GM18519 (cell line): ENCODE measurements around the gene PLPP7.

Source experiments
- ATAC-seq: cut with Tn5 transposase; IDR thresholded peaks from one replicate; pipeline ENCODE4 v1.9.1; 2021; ENCODE audit warnings: mild to moderate bottlenecking, moderate library complexity; ENCODE audit not compliant: unreplicated experiment, low FRiP score

The PLPP7 gene

DNA sequence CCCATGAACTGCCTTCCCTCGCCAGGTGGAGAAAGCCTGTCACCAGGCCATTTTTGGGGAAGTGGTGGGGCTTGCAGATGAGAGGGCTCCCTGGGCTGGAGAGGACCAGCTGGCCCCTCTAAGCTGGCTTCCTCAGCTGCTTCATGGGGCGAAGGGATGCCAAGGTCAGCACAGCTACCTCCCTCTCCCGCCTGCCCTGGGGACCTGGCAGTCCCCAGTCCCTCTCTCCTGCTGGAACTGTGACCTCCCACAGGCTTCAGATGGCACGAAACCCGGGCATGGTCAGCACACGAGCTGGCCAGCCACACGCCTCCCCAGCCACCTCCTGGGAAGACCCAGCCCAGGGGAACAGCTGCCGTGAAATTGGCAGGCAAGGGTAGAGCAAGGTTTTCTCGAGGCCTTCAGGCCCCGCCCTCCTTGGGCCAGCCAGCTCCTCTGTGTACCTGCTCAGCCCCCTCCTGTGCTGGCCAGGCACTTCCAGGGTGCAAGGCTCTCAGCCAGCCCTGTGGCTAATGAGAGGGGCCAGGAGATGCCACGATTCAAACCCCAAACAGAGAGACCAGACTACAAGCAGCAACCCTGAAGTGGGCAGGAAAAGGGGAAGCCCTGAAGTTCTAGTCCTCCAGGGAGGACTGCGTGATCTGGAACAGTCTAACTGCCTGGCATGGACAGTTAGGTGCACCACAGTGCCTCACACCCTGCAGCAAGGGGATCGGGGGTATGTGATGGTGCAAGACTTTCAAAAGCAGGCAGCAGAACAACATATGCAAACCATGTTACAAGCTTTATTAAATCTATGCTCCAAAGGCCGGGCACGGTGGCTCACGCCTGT, 12.9 kb downstream of the PLPP7 start:
- no peak for ATAC-seq

DNA sequence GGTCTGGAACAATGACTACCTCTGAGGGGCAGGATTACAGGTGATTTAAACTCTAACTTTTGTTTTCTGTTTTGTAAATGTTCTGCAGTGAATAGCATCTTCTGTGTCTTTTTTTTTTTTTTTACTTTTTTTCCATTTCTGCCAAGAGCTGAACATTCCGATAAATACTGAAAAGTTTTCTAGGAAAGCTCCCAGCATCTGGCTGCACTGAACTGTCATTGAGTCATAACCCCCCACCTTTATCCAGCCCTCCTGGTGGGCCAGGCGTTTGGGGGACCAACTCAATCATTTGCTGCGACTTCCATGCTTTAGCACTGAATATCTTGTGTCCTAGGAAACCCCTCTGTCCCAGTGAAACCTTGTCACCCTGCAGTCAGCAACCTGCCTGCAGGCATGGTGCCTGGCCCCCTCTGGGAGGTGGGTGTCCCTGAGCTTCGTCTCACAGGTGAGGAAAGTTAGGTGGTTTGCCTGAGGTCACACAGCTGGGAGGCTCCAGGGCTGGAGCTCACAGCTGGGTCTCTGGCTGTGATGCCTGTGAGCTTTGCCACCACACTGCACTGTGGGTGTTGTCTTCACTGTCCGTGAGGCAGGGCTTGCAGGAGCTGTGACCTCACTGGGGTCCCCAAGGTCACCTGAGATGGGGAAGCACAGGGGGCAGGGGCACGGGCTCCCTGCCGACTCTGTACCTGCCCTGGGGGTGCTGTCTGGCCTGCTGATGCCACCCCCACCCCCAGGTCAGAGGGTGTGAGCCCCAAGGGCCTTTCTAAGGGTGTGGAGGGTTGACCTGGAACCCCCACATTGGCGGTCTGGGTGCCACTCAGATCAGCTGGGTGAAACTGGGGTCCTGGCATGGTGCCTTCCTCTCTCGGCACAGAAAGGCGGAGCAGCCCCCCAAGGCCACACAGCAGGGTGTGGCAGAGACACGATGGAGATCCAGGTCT, 14.1 kb downstream of the PLPP7 start:
- ATAC-seq = no peak

DNA sequence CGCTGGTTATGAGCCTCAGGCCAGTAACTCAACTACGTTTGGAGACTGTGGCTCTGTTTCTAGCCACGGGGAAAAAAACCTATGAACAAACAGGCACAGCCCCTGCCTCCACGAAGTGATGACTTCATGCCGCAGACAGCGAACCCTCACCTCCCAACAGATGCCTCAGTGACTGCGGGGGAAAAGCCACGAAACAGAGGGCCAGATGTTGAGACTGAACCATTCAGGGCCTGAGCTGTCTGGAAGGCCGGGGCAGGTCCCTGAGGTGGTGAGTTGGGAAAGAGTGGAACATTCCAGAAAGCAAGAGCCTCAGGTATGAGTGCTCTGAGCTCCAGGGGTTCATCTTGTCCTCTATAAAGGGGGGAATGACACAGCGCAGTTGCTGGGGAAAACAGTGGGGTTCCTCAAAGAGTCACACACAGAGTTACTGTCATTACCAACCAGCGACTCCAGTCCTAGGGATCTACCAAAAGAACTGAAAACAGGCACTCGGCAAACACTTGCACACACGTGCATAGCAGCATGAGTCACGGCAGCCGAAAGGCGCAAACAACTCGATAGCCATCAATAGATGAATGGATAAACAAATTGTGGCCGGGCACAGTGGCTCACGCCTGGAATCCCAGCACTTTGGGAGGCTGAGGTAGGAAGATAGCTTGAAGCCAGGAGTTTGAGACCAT, 15.3 kb downstream of the PLPP7 start:
- no peak for ATAC-seq

DNA sequence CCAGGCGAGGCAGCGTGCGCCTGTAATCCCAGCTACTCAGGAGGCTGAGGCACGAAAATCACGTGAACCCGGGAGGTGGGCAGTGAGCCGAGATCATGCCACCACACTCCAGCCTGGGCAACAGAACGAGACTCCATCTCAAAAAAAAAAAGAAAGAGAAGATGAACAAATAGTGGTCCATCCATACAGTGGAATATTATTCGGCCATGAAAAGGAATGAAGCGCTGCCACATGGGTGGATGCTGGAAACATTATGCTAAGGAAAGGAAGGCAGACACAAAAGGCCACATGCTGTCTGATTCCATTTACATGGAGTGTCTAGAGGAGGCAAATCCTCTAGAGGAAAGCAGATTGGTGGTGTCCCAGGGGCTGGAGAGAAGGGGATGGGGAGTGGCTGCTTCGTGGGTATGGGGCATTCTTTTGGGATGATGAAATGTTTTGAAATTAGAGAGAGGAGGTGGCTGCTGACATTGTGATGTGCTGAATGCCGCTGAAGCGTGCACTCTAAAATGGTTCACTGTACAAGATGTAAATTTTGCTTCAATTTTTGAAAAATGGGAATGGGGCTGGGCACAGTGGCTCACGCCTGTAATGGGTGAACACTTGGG, 17.0 kb downstream of the PLPP7 start:
- ATAC-seq = no peak

DNA sequence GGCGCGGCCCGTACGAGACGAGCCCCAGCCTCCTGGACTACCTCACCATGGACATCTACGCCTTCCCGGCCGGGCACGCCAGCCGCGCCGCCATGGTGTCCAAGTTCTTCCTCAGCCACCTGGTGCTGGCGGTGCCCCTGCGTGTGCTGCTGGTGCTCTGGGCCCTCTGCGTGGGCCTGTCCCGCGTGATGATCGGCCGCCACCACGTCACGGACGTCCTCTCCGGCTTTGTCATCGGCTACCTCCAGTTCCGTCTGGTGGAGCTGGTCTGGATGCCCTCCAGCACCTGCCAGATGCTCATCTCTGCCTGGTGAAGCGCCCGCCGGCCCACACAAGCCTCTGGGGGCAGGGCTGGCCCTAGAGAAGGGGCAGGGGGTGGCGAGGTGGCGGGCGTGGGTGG, 18.5 kb downstream of the PLPP7 start:
- ATAC-seq = no peak

DNA sequence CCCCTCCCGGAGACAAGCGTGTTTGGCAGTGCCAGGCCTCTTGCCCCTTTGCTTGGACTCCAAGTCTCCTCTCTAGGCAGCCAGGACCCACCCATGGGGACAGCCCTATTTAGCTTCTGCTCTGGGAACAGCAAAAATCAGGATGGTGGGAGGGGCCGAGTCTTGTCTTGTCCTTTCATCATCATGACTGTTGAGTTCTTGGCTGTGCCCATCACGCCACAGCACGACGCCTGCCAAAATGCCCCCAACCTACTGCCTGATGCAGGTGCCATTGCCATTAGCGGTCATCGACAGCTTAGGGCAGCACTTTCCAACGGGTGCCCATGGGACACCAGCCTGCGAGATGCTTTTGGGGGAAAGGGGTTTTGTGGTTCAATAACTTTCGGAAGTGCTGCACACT, 18.9 kb downstream of the PLPP7 start:
- no peak for ATAC-seq

DNA sequence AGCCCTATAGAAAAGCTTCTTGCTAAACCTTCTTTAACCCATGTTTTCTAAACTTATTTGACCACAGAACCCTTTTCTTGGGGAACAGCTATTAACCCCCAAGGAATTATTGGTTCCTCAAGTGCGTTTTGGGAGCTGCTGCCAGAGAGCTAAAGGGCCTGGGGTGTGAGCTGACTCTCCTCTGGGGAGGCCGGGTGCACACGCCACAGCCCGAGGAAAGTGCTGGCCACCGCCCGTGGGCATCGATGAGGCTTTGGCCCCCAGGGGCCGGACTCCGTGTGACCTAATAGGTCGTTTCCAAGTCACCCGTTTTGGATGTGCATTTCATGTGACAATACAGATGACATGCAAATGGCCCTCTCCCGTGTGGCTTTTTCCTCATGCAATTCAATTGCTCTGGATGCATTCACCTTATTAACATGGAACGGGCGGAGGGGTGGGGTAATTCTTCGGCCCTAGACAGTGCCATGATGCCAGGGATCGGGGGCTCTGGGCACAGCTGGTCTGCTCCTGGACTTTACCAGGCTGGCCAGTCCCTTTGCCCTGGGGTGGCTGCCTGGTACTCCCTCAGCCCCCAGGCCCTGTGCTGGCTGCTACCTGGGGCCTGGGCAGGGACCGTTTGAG, 19.5 kb downstream of the PLPP7 start:
- no peak for ATAC-seq

DNA sequence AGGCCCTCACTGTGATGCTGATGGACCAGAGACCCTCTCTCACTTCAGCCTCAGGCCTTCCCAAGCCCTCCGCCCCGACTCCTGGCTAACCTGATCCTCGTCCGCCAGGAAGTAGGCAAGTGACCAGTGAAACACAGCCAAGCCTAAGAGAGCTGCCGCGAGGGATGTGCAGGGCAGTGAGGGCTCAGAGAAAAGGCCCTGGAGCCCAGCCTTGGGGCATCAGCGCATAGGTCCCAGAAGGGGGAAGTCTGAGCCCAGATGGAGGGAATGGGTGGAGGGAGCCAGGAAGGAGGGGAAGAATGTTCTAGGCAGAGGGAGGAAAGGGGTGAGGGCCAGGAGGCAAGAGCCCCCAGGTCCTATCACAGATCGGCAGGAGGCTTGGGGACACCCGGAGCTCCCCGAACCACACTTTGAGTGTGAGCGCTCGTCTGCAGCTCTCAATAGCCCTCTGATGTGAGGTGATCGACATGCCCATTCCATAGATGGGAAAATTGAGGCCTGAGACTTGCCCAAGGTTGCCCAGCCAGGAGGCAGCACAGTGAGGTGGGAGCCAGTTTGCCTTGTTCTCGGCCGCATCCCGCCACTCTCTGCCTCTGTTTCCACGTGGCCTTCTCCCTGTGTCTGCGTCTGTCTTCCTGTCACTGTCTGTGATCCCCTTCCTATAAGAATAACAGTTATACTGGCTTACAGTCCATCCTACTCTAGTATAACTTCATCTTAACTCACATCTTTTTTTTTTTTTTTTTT, 20.2 kb downstream of the PLPP7 start:
- ATAC-seq = no peak

DNA sequence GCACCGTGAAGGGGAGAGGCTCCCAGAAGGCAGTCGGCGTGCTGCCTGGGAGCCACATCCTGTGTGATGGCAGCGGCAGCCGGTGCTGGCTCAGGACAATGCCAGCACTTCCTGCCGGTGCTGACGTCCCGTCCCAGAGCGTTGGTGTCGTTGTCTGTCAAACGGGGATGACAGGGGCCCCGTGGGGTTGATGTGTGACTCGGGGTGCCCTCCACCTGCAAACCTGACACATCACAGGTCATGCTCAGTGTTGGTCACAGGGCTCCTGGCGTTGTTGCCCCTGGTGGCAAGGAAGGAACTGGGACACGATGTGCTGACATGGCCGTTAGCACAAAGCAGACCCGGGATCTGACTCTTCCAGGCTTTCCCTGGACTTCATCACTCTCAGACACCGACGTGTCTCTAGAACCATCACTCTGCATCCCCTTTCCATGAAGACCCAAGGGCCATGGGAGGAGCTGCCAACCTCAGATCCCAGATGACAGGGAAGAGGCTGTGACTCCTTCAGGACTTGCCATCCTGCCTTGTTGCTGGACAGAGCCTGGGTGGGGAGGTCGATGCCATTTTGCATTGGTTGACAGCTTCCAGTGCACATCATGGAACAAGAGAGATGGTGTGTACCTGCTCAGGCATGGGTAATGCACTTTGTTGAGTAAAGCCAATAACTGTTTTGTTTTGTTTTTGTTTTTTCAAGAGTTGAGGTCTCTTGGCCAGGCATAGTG, 21.5 kb downstream of the PLPP7 start:
- ATAC-seq = no peak

DNA sequence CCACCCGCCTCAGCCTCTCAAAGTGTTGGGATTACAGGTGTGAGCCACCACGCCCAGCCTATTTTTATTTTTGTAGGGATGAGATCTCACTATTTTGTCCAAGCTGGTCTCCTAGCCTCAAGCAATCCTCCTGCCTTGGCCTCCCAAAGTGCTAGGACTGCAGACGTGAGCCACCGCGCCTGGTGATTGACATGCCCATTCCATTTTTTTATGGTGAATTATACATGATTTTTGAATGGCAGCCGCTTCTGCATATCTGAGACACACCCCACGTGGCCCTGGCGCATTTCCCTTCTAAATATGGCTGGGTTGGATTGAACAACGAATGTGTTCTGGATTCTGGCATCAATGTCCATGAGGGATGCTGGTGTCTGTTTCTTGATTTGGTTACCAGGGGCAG, 22.7 kb downstream of the PLPP7 start:
- ATAC-seq = no peak

DNA sequence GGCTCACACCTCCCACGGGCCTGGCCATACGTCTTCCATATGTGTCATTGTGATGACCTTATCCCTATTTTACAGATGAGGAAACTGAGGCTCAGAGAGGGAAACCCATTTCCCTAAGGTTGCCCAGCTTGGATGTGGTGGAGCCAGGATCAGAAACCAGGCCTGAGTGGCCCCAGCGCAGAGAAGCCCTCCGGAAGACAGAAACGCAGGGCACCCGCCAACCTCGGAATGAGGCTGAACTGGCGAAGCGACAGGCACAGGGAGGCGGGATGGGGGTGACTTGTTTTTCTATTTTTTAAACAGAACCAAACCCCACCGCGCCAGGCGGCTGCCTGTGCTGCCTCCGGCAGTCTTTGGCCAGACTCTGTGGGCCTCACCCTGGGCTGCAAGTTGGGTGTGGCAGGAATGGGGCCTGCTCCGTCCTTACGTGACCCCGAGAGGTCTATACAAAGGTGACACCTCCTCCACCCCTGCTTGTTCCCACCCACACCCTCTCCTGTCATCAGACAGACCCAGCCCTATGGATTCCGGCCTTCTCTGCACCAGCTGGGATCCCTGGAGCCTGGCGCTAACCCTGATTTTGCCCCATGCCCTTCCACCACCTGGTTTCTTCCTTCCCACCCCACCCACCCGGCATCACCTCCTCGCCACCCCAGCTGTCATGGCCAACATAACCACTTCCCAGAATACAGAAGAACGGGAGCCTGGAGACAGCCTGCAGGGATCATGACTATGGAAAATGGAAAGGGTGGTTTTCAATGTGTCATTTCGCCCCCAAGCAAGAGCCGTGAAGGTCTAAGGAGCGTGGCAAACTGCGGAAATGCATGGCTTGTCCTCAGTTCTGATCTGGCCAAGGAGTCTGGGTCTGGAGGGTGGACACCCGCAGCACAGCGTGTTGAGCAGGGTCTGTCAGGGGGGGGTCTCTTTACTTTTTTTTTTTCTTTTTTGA, 23.6 kb downstream of the PLPP7 start:
- ATAC-seq = no peak

DNA sequence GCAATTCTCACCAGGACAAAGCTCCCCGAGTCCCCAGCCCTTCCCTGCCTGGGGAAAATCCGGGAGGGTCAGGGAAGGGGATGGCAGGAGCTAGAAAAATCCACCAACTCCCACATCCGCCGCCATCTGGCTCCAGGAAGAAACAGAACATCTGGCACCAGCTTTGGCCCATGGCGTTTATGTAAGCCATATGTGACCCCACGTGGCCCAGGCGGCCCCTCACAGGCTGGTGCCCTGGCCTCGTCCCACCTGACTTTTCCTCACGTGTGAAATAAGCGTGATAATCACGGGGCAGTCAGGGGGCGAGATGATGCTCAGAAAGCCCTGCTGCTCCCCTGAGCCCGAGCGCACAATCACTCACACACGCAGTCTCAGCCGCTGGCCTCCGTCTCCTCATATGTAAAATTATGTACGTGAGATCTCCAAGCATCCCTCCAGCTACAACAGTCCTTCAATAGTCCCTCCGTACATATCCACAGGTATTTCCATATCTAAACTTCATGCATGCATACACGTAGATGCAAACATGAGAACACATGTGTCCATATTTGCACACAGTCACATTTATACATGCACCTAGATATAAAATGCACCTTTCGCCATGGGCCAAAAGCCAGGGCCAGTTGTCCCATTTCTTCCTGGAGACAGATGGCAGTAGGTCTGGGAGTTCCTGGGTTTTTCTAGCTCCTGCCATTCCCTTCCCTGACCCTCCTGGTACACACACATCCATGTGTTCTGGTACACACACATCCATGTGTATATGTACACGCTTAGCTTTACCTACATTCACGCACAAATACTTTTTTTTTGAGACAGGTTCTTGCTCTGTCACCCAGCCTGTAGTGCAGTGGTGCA, 28.9 kb downstream of the PLPP7 start:
- ATAC-seq = no peak

DNA sequence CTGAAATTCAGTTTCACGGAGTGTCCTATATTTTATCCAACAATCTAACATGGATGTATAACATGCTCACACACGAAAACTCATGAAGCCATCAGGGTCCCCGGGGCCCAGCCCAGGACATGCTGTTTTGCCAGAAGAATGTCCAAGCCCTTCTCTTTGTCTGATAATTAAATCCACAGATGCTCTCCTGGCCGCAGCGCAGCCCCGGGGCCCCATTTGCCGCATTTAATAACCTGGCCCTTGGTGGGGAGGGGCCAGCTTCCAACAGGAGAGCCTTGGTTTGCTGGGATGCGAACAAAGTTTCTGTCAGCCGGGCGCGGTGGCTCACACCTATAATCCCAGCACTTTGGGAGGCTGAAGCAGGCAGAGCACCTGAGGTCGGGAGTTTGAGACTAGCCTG, 30.0 kb downstream of the PLPP7 start:
- no peak for ATAC-seq

DNA sequence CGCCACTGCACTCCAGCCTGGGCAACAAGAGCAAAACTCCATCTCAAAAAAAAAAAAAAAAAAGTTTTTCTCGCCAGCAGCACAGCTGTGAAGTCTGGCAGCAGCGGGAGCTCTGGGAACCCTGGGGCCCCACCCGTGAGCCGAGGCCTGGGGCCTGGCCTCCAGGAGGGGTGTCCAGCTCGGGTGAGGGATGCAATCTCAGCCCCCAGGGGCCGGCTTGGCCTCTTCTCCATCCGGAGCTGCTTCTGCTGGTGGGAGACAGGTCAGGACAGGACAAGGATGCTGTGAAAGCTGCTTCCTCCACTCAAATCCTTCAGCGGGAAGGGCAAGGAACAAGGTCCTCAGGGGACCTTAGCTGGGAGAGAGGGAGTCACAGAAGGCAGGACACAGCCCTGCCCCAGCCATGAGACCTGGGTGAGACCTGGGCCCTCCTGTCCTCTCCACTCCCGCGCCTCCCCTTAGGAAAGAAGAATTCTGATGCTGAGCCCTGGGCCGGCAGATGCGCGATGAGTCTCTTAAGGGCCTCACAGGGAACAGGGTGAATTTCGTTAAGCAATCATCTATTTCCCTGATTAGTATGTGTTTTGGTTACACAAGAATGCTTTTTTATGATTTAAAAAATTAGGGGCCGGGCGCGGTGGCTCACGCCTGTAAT, 30.6 kb downstream of the PLPP7 start:
- ATAC-seq = no peak

DNA sequence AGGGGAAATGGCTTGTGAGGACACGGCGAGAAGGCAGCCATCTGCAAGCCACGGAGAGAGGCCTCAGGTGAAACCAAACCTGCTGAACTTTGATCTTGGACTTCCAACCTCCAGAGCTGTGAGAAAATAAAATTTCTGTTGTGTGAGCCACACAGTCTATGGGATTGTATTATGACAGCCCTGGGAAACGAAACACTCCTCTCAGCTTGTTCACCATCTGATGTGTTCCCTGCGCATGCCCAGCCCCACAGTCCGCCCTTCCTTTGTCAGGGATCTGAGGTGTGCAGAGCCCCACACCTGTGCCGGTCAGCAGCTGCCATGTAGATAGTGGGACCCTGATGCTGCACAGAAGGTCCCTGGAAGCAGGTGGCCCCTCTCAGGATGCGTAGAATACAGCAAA, 34.1 kb downstream of the PLPP7 start:
- no peak for ATAC-seq
